ENCODE results near the gene COL9A3. TPM values are rescaled to one million over a fixed set of nuclear protein-coding genes. Genes with fewer than 3 reads are reported as not detected.

The COL9A3 gene
- total RNA-seq, 1 experiment from 2014 or later = 150 TPM

GRCh38 chr20:62843656-62844055, 26.8 kb downstream of the COL9A3 start:
- Mint-ChIP-seq H3K27me3 (ENCODE audit: low read depth) (no peaks in the 10 kb centered on the region), H3K4me1 (peaks cover 10 to 22% of the 10 kb centered on the region in 2 experiments), H3K9me3 (no peaks in the 10 kb centered on the region), H3K27ac (no peak overlapping the region; a peak in 1 of 7 replicates), H3K4me3 (no peak overlapping the region), H3K36me3 (ENCODE audit: insufficient read depth in 1 of 3, low read depth in 3 of 3) (peaks cover 16 to 53% (median 45%) of the 10 kb centered on the region in 3 experiments; a peak in 6 of 7 replicates)
- Histone ChIP-seq H3K56ac (ENCODE audit: insufficient read length, low read depth, low read length) (no peak overlapping the region), H4K5ac (ENCODE audit: insufficient read length, low read depth, low read length) (no peak overlapping the region), H3K9ac (ENCODE audit: extremely low read depth, insufficient read length, low read length) (no peak overlapping the region), H3K14ac (ENCODE audit: insufficient read depth, low read length) (no peak overlapping the region), H3K27me3 (ENCODE audit: insufficient read depth, low read length) (no peaks in the 10 kb centered on the region), H2BK12ac (ENCODE audit: insufficient read length, low read depth, low read length) (no peak overlapping the region), H2BK5ac (ENCODE audit: insufficient read length, low read length) (no peak overlapping the region), H3K9me3 (ENCODE audit: control insufficient read depth, low read depth, low read length) (no peaks in the 10 kb centered on the region), H3K4ac (ENCODE audit: low read depth, low read length) (no peak overlapping the region), H4K91ac (ENCODE audit: insufficient read length, low read depth, low read length) (no peak overlapping the region), H2AFZ (ENCODE audit: low read length) (no peak overlapping the region), H2BK20ac (ENCODE audit: low read depth, low read length, poor library complexity, severe bottlenecking) (no peak overlapping the region), H3K79me2 (ENCODE audit: insufficient read depth, low read length) (no peaks in the 10 kb centered on the region), H4K8ac (replicated peaks; ENCODE audit: insufficient read length, low read depth, low read length) (no peak overlapping the region), H3K79me1 (ENCODE audit: insufficient read depth, low read depth, low read length, poor library complexity, severe bottlenecking) (no peaks in the 10 kb centered on the region), H2BK15ac (ENCODE audit: low read depth, low read length) (no peak overlapping the region), H3K27ac (ENCODE audit: insufficient read length, low read depth, low read length) (no peak overlapping the region), H3K4me2 (ENCODE audit: insufficient read depth, insufficient read length, low read length) (no peak overlapping the region), H3T11ph (ENCODE audit: low read length) (no peak overlapping the region), H2BK120ac (ENCODE audit: low read depth, low read length, poor library complexity, severe bottlenecking) (no peak overlapping the region), H2AK5ac (ENCODE audit: insufficient read length, low read length) (no peak overlapping the region), H3K23ac (ENCODE audit: insufficient read length, low read depth, low read length) (no peak overlapping the region), H3K18ac (ENCODE audit: insufficient read length, low read depth, low read length) (no peak overlapping the region), H4K20me1 (ENCODE audit: control insufficient read depth, insufficient read depth, insufficient read length) (no peaks in the 10 kb centered on the region), H3K4me1 (ENCODE audit: insufficient read depth, low read length) (no peaks in the 10 kb centered on the region), H3K23me2 (ENCODE audit: insufficient read length, low read depth, low read length, poor library complexity, severe bottlenecking) (no peaks in the 10 kb centered on the region)
- WGBS (ENCODE audit: extremely low coverage, insufficient read length, low lambda C conversion rate) = no CpG with 5 or more reads among the region's 10 CpGs
- no peak for DNase-seq
- TF ChIP-seq, protein P1, sequence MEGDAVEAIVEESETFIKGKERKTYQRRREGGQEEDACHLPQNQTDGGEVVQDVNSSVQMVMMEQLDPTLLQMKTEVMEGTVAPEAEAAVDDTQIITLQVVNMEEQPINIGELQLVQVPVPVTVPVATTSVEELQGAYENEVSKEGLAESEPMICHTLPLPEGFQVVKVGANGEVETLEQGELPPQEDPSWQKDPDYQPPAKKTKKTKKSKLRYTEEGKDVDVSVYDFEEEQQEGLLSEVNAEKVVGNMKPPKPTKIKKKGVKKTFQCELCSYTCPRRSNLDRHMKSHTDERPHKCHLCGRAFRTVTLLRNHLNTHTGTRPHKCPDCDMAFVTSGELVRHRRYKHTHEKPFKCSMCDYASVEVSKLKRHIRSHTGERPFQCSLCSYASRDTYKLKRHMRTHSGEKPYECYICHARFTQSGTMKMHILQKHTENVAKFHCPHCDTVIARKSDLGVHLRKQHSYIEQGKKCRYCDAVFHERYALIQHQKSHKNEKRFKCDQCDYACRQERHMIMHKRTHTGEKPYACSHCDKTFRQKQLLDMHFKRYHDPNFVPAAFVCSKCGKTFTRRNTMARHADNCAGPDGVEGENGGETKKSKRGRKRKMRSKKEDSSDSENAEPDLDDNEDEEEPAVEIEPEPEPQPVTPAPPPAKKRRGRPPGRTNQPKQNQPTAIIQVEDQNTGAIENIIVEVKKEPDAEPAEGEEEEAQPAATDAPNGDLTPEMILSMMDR (conservative IDR thresholded peaks at IDR 0.05) = no peak

All from H9 (cell line).